ENCODE results near the gene CYP4F3.
"Not testable (repeated sequence)": the region's sequence is repeated elsewhere in the genome, so short reads cannot be mapped to it uniquely, and the experiment has no call there.

Gene CYP4F3

DNA sequence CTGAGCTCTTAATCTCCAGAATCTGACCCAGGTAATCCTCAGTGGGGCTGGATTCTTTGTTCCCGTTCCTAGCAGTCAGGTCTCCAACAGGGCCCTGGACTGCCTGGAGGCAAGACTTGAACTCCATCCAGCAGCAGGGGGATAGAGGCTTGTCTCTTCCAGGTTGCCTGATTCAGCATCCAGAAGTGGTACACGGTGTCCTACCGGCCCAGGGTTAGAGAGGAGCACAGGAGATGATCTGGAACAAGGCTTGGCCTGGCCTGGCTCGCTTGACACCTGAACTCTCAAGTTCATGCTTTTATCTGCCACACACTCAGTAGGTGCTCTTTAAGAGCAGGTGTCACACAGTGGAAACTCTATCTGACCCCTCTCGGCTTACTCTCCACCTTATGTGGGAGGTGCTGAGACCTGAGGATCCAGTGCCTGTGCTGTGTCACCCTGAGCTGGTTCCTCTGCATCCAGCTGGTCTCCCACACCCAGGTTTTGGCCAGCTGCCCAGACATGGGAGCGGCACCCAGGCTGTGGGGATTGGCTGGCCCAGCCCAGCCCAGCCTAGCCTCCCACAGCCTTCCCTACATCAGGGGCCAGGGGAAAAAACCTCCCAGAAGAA is at the start of gene CYP4F3:
Gene CYP4F3, plus strand, starts transcription at position 604 of the 610 bp plus-strand sequence. CDS start 519 bp downstream, outside the sequence.
- no peak for DNase-seq (ENCODE audit: low read depth, low spot score)

DNA sequence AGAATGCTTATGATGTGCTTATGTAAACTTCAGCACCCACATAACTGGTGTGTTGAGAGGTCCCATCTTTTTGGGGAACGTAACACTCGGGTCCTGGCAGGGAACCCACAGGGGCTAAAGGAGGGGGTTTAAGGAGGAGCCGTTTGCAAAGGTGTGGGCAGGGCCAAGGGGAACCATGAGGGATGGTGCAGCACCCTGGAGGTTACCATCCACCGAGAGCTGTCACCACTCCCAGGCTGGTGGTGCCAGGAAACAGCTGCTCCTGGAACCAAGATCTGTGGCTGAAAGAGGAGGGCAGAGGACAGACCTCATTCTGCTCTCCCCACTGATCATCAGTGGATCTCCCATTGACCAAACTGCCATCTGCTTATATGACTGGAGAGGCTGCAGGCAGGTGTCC is 48.9 kb upstream of the CYP4F3 start:
- no peak for DNase-seq (ENCODE audit: low read depth, low spot score)

DNA sequence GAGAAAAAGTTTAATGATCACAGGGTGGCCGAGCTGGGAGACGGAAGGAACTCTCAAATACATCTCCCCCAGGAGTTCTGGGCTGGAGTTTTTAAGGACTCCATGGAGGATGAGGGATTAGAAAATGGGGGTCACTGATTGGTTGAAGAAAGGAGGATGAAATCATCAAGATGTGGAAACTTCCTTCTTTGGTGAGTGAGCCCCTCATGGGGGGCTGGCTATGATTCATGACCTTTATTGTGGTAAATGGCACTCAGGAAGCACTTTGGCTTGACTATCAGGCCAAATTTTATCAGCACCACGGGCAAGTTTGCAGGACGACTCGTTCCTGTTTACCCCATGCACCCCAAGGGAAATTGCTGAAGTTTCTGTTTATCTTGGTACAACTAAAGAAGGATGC is 48.2 kb upstream of the CYP4F3 start:
- not testable (repeated sequence) for DNase-seq (ENCODE audit: low read depth, low spot score)

DNA sequence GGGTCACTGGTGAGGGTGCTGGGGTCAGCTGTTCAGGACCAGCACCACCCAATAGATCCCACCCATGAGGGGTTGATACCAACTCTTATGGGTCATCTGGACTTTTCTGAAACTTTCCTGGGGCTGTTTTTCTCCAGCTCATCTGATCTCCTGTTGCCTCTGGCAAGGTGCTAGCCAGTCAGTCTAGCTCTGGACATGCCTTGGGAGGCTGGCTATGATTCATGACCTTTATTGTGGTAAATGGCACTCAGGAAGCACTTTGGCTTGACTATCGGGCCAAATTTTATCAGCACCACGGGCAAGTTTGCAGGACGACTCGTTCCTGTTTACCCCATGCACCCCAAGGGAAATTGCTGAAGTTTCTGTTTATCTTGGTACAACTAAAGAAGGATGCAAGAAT is 46.9 kb upstream of the CYP4F3 start:
- DNase-seq (ENCODE audit: low read depth, low spot score), result not testable (repeated sequence)

DNA sequence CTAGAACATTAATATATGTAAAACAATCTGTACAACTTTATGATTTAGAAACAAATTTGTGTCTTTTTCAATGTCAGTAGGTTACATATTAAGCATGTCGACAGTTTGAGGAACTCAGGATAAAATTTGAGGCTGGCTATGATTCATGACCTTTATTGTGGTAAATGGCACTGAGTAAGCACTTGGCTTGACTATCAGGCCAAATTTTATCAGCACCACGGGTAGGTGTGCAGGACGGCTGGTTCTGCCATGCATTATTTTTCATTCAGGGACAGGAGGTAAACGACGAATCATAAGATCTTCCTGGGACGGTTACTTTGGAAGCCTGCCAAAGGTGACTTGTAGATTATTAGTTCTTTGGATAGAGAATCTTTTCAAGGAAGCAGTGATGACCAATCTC is 45.6 kb upstream of the CYP4F3 start:
- DNase-seq (ENCODE audit: low read depth, low spot score), result no peak

GRCh38 chr19:15607978-15608925 is 32.4 kb upstream of the CYP4F3 start:
- DNase-seq (ENCODE audit: low read depth, low spot score), result not testable (repeated sequence)

GRCh38 chr19:15609261-15609660 is 31.4 kb upstream of the CYP4F3 start:
- DNase-seq (ENCODE audit: low read depth, low spot score), result no peak

- no peak for DNase-seq (ENCODE audit: low read depth, low spot score)
Measured at GRCh38 chr19:15612342-15612741, 28.4 kb upstream of the CYP4F3 start.

GRCh38 chr19:15613338-15613737 is 27.4 kb upstream of the CYP4F3 start:
- no peak for DNase-seq (ENCODE audit: low read depth, low spot score)

- no peak for DNase-seq (ENCODE audit: low read depth, low spot score)
Measured at GRCh38 chr19:15614507-15615379, 26.0 kb upstream of the CYP4F3 start, which contains the start of gene CYP4F8. TSS of gene CYP4F8 (plus strand) at chr19:15615218. CDS start at chr19:15615617, 399 bp downstream.

DNA sequence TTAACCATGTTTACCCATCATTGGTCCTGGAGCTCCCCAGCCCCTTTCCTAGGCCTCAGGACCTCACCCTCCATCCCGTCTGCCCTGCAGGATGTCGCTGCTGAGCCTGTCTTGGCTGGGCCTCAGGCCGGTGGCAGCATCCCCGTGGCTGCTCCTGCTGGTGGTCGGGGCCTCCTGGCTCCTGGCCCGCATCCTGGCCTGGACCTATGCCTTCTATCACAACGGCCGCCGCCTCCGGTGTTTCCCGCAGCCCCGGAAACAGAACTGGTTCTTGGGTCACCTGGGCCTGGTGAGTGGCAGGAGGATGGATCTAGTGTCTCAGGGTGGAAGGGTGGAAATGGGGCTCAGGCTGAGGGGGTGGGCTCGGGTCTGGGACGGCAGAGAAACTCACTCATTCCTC is 25.2 kb upstream of the CYP4F3 start:
- no peak for DNase-seq (ENCODE audit: low read depth, low spot score)

DNA sequence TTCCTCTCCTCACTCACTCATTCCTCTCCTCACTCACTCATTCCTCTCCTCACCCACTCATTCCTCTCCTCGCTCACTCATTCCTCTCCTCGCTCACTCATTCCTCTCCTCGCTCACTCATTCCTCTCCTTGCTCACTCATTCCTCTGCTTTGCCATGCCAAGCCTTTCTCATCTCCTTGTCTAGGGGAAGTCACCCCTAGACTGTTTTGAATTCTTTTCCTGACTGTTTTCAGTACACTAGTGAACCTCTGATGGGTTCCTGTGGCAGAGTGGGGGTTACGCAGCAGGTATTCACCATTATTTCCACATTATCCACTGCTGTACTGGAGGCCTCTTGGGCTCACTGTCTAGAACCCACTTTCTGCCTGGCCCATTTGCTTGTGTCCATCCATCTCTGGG is 24.5 kb upstream of the CYP4F3 start:
- DNase-seq (ENCODE audit: low read depth, low spot score), result no peak

DNA sequence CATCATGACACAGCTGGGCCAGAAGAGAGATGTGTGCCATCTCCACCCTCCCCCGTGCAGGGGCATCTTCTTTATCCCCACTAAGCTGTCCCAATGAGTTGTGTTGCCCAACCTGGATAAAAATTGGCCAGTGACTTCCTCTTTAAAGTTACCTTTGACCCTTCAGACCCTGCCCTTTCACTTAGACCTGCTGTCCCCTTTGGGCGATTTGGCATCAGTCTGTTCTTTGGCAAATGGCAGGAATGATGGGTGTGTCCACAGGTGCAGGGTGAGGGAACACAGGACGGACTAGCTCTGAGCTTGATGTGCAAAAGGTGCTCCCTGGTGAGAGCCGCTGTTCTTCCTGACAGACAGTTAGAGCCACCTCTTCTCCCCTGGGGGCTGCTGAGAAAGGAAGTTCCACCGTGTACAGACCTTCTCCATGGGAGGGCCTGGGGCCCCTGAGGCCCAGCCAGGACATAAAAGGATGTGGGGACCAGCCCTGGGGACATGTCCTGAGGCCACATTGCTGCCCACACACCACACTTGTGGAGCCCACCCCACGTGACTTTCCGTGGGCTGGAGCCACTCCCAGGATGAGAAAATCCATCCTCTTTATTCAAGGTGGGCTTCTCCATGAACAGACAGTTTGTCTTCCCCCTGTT is 23.9 kb upstream of the CYP4F3 start:
- no peak for DNase-seq (ENCODE audit: low read depth, low spot score)

GRCh38 chr19:15618321-15618720 is 22.4 kb upstream of the CYP4F3 start:
- DNase-seq (ENCODE audit: low read depth, low spot score), result no peak

- DNase-seq (ENCODE audit: low read depth, low spot score), result no peak
Measured at GRCh38 chr19:15621801-15622200, 18.9 kb upstream of the CYP4F3 start.

- no peak for DNase-seq (ENCODE audit: low read depth, low spot score)
Measured at GRCh38 chr19:15622991-15623390, 17.7 kb upstream of the CYP4F3 start.

GRCh38 chr19:15623711-15624318 is 16.9 kb upstream of the CYP4F3 start:
- DNase-seq (ENCODE audit: low read depth, low spot score), result peak; percentile 47

DNA sequence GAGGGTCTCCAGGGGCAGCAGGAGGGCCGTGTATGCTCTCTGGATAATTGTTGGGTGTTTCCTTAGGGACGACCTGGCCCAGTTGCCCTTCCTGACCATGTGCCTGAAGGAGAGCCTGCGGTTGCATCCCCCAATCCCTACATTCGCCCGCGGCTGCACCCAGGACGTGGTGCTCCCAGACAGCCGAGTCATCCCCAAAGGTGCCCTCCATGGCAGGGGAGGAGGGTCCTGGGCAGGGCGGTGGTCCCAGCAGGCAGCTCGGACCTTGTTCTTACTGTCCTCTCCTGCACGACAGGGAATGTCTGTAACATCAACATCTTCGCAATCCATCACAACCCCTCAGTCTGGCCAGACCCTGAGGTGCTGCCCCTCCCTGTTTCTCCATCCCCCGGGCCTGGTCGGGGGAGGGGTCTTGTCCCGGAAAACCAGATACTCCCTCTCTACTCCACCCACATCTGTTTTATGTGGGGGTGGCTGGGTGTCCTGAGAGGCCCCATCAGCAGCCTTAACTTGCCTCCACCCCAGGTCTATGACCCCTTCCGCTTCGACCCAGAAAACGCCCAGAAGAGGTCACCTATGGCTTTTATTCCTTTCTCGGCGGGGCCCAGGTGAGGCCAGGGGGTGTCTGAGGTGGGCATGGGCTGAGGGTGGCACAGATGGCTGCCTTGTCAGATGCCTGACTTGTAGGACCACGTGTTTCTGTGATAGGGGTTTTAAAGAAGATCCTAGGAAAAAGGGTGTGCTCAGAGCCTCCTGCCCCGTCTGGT is 12.3 kb upstream of the CYP4F3 start:
- no peak for DNase-seq (ENCODE audit: low read depth, low spot score)

GRCh38 chr19:15629003-15629880 is 11.5 kb upstream of the CYP4F3 start:
- peak; percentile 79 for DNase-seq (ENCODE audit: low read depth, low spot score)
